ENCODE data around the gene AKAP14.
"Not testable (repeated sequence)": the region's sequence is repeated elsewhere in the genome, so short reads cannot be mapped to it uniquely, and the experiment has no call there.

The AKAP14 gene

DNA sequence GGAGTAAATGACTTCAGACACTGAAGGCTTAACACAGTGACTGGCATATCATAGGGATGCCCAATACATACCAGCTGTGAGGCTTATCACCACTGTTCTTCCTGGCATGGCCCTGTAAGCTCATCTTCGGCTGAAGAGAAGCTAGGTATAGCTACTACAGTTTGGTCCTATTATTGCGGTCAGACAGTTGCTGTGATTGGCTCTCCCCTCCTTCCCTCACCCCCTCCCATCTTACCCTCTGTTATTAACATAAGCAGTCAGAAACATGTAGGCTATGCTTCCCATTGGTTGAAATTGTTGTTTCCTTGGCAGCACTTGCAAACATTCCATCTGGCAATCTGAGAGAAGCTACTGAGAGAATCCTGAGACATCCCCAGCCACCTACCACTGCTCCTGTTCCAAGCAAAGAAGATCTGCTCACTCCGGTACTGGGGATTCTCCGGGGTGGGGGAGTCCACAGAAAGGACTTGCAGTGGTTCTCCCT, at the start of gene AKAP14:
AKAP14 (plus strand) TSS at position 51 of the 484 bp plus-strand sequence. CDS start 7,331 bp downstream, outside the sequence.
- no peak for DNase-seq (ENCODE audit: low read depth)

DNA sequence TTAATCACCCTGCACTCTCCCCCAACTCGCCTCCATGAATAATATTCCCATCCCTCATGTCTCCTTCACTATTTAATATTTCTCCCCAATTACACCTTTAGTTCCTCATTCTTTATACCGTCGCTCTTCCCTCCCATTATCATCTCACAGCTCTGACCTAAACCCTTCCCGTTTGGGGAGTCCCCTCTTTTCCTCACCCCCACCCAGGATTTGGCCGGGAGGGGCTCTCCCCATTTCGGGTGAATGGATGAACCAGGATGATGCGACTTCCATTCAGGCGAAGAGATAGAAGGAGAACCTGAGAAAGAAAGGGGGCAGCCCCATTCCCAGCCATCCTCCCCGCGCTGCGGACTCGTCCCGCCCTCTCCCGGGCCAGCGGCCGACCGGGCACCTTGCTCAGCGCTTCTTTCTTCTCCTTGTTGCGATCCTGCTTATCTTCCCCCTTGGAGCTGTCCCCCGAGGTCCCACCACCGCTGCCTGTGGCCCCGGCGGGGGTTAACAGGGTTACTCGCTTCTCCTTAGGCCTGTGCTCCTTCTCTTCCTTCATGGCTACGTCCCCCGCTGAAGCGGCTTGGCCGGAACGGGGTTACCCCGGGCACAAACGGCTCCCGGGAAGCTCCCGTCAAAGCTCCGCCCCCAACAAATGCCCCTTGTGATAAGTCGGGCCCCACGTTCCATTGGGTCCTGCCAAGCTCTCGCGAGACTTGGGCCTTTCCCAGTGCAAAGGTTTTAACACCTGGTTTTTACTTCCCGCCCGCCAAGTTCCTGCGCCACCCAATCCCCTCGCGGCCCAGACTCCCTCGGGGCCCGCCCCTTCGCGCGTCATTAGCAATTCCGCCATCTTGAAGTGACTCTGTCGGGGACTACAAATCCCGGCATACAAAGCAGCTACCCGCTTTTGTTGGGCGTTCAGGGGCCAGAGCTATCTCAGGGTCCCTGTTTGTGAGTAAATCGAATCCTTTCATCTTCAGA, 43.0 kb upstream of the AKAP14 start, which contains the start of gene UPF3B:
UPF3B (minus strand) TSS at position 582 of the 972 bp plus-strand sequence; CDS start at position 547, 35 bp downstream.
- peak; percentile 87 for DNase-seq (ENCODE audit: low read depth)

DNA sequence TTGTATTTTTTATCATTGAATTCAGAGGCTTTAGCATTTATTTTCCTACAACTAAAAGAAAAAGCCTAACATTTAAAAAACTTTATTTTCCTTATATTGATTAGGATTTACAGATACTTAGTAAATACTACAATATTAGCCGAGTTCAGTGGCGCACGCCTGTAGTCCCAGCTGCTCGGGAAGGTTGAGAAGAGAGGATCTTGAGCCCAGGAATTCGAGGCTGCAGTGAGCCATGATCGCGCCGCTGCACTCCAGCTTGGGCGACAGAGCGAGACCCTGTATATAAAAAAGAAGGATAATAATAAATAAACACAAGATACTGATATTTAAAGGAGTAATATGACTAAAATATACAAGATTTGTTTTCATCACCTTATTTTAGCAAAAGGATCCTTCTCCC, 42.2 kb upstream of the AKAP14 start:
- no peak for DNase-seq (ENCODE audit: low read depth)

DNA sequence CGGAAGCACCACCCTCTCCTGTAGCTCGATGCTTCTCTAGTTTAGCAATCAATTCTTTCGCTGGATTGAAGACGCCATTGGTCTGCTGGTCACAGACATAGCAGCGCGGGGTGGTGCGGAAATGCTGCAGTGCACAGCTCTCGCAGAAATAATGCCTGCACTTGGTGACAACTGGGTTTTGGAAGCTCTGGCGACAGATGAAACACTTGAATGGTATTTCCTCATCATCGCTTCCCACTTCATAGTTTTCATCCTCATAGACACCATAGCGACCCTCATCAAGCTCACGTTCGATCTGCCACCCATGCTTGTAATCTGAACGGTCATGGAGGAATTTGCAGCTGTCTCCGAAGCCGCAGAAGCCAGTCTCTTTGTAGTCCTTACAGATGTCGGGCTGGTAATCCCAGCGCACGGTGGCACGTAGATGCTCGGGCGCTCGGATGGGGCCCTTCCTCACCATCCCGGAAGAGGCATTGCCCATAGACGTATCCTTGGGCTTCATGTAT, 25.0 kb upstream of the AKAP14 start:
- no peak for DNase-seq (ENCODE audit: low read depth)

DNA sequence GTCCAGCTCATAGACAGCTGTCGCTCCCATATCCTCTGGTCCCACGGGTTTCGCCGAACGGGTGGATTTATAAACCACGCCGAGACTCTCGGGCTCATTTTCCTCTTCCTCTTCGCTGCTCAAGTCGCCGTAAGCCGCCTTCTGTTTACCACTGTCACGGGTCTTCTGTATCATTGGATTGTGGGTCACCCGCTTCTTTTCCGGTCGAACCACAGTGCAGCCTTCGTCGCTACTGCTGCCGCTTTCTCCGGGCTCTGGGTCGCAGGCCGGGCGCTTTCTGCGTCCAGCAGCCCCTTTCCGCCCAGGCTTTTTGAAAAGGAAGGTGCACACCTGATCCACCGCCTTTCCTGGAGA, 24.5 kb upstream of the AKAP14 start:
- no peak for DNase-seq (ENCODE audit: low read depth)

DNA sequence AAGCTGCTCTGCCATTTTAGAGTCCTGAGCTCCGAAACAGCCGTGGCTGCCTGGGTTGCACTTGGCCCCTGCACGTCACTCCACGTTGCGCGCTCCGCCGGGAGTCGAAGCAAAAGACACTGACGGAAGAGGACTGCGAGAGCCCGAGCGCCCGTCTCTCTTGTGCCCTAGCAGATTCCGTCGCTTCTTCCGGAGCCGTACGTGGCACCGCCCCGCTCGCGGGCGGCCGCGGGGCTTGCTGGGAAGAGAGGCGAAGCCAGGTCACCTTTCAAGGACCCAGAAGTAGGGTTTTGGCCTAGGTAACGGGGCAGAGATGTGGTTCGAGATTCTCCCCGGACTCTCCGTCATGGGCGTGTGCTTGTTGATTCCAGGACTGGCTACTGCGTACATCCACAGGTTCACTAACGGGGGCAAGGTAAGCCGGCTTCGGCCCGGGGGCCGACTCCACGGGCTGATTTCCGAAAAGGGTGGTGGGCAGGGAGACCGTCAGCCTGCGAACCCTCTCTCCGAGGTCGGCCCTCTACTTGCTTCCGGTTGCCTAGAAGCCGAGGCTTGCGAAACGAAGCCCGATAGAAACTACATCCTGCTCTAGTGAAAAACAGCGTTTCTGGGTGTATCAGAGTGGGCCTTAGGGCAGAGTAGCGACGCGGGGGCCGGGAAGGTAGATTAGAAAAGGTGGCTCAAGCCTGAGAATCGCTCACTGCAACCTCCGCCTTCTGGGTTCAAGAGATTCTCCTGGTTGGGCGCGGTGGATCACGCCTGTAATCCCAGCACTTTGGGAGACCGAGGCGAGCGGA, 23.9 kb upstream of the AKAP14 start, which contains the start of the genes NDUFA1 and RNF113A:
NDUFA1 (plus strand) TSS at position 234 of the 797 bp plus-strand sequence; CDS start at position 314, 80 bp downstream.
RNF113A (minus strand) TSS at position 135 of the 797 bp plus-strand sequence; CDS start at position 15, 120 bp downstream.
- DNase-seq (ENCODE audit: low read depth), result peak; percentile 67

DNA sequence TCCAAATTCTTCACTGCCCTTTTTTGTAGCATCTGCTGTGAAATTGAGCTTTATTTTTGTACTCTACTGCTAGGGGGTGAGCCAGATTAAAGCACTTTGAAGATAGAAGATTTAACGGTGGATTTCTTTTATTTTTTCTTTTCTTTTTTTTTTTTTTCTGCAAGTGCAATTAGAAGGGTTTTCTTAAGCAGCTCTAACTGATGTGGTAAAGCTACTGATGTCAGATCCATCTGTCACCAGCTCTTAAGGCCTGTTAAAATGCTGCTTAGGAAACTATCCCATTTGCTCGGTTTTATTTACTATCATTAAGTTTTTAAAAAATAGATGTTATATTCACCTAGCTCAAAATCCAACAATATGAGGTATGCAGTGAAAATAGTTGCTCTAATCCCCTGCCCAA, 17.0 kb upstream of the AKAP14 start:
- no peak for DNase-seq (ENCODE audit: low read depth)

DNA sequence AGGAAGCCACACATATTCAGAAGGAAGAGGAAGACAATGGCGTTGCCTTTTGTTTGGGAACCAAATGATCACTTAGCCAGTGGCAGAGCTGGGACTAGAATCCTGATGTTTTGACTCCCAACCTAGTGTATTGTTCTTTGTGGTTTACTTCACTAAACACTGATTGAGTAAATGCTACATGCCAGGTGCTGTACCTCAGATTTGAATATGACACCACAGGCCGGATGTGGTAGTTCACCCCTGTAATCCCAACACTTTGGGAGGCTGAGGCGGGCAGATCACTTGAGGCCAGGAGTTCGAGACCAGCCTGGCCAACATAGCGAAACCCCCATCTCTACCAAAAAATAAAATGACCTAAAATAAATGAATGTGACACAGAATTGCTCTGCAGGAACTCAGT, 15.6 kb upstream of the AKAP14 start:
- DNase-seq (ENCODE audit: low read depth), result no peak

DNA sequence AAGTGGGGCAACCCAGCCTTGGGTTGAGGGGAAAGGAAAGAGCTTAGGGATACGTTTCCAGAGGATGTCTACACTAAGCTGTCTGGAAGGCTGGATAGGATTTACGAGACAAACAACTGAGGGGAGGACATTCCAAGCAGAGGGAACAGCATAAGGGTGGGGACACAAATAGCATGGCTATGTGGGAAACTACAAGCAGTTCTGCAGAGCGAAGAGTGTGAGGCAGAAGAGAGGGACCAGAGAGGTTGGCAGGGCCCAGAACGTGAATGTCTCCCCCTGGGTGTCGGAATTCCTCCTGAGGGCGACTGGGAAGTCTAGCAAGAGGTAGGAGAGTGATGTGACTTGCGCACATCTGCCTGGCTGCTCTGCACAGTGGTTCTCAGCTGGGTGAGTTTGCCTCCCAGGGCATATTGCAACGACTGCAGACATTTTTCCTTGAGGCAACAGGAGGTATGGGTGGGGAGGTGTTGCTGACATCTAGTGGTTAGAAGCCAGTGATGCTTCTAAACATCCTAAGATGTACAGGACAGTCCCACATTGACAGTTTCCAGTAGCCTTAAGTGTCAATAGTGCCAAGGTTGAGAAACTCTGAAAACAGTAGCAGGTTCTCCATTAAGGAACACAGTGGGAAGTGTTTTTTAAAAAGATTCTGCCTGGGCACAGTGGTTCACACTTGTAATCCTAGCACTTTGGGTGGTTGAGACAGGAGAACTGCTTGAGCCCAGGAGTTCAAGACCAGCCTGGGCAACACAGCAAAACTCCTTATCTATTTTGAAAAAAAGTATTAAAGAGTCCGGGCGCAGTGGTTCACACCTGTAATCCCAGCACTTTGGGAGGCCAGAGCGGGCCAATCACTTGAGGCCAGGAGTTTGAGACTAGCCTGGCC, 14.9 kb upstream of the AKAP14 start:
- DNase-seq (ENCODE audit: low read depth), result no peak

DNA sequence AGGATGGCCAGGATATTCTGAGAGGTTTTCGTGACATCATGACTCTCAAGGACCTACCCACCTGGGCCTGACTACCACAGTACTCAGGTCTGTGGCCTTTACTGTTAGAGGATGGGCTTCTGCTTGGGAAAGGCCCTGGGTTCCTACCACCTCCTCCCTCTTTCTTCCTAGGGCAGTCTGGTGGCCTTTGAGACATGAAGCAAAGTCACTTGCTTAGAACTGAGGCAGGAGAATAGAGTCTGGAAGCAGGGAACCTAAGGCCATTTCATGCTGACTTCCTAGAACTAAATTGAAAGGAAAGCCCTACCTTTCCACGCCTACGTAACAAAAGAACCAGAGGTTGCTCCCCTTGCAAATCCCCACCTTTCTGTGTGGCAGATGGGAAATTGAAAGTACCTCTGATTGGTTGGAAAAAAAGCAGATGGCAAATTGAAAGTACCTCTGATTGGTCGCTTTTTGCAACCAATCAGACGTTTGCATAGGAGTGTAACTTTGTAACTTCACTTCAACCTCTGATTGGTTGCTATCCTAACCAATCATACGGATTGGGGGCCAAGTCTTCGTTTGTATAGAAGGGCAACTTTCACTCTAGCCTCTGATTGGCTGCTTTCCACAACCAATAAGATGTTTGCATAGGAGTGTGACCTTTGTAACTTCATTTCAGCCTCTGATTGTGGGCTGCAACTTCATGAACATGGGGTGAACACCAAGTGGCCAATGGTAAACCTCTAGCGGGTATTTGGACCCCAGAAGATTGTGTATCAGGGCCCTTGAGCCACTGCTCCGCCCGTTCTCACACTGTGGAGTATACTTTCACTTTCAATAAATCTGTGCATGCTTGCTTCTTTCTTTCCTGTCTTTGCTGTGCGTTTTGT, 9.9 kb upstream of the AKAP14 start:
- DNase-seq (ENCODE audit: low read depth), result no peak

DNA sequence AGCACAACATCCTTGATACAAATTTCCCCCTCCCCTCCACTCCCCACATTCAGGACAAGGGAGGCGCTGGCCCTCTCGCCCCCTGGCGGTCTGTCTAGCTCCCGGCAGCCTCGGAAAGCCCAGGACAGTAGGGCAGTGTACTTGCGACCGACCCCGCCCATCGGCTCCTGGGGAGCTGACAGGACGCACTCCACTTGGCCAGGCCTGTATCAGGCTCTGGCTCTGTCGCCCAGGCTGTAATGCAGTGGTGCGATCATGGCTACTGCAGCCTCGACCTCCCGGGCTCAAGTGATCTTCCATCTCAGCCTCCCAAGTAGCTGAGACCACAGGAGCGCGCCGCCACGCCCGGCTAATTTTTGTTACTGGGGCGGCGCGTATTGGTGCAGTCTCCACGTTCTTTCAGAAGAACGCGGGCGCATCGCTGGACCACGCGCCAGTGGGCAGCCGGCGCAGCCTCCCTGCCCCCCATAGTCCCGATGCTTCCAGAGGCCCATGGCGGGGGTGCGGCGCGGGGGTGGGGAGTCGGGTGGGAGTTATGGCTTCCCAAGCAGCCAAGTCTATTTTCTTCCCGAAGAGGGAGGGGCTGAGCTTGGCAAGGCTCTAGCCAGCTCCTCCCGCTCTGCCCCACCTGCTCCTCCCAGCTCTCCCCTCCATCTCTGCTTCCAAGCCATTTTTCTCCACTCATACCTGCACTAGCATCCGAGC, 7.8 kb upstream of the AKAP14 start:
- peak; percentile 29 for DNase-seq (ENCODE audit: low read depth)

DNA sequence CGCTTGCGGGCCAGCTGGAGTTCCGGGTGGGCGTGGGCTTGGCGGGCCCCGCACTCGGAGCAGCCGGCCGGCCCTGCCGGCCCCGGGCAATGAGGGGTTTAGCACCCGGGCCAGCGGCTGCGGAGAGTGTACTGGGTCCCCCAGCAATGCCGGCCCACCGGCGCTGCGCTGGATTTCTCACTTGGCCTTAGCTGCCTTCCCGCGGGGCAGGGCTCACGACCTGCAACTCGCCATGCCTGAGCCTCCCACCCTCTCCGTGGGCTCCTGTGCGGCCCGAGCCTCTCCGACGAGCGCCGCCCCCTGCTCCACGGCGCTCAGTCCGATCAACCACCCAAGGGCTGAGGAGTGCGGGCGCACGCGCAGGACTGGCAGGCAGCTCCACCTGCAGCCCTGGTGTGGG, 5.1 kb upstream of the AKAP14 start:
- not testable (repeated sequence) for DNase-seq (ENCODE audit: low read depth)

DNA sequence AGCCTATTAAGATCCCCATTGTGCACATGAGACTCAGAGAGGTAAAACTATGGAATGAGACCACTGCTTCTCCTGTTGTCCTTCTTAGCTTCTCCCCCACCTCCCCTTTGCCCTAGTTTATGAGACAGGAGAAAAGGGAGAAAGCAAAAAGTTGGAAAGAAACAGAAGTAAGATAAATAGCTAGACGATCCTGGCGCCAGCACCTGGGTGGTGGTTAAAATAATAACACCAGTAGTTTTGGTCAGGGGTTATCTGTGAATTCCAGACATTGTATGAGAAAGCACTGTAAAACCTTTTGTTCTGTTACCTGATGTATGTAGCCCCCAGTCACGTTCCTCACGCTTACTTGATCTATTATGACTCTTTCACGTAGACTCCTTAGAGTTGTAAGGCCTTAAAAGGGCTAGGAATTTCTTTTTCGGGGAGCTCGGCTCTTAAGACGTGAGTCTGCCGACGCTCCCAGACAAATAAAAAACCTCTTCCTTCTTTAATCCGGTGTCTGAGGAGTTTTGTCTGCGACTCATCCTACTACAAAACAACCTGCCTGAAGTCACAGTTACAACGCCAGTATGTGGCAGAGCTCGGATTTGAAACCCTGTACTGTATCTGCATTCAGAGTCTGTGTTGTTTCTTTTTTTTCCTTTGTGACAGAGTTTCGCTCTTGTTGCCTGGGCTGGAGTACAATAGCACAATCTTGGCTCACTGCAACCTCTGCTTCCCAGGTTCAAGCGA, 3.6 kb upstream of the AKAP14 start:
- DNase-seq (ENCODE audit: low read depth), result not testable (repeated sequence)

DNA sequence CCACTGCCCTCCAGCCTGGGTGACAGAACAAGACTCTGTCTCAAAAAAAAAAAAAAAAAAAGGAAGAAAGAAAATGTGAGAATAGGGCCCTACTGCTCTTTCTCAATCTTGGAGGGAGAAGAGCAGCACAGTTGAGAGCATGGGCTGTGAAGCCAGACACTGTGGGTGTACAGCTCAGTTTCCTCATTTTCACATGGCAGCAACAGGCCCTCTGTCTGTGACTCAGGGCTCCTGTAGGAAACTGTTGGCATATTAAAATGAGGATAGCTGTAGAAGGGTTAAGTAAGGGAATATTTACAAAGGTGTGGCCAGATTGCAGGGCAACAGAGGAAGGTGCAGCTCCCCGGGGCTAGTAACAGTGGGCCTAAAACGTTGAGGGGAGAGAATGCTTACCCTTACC, 3.4 kb downstream of the AKAP14 start:
- DNase-seq (ENCODE audit: low read depth), result no peak

DNA sequence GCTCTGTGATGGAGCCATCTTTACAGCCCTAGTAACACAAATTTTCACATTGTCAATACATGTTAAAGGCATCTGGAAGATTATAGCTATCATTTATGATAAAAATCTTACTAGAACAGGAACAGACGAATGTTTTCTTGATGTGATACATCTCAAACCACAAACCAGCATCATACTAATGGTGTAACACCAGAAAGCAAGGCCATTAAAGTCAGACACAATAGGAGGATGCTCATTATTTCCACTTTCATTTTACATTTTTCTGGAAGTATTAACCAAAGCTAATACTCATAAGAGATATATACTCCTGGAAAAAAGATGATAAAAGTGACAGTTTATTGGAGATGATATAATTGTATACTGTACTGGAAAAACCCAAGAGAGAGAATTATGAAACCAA, 5.3 kb downstream of the AKAP14 start:
- no peak for DNase-seq (ENCODE audit: low read depth)

DNA sequence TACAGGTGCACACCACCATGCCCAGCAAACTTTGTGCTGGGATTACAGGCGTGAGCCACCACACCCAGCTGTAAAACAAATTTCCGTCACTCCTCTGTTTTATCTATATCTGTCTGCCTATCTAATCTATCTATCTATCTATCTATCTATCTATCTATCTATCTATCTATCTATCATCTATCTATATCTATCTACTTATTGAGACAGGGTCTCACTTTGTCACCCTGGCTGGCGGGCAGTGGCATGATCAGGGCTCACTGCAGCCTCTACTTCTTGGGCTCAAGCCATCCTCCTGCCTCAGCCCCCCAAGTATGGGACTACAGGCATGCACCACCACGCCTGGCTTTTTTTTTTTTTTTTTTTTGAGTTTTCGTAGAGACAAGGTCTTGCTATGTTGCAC, 20.6 kb downstream of the AKAP14 start:
- DNase-seq (ENCODE audit: low read depth), result no peak

DNA sequence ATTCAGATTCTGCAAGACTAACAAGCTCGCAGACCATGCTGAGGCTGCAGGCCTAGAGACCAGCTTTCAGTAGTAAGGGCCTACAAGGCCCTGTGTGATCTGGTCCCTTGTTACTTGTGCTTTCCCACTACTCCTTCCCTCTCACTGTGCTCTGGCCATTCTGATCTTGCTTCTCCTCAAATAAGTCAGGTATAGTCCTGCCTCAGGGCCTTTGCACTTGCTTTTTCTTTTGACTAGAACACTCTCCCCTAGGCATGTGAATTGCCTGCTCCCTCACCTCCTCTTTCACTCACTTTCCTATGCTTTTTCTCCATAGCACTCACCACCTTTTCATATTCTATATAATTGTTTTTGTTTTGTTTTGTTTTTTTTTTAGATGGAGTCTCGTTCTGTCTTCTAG, 22.2 kb downstream of the AKAP14 start:
- DNase-seq (ENCODE audit: low read depth), result no peak

DNA sequence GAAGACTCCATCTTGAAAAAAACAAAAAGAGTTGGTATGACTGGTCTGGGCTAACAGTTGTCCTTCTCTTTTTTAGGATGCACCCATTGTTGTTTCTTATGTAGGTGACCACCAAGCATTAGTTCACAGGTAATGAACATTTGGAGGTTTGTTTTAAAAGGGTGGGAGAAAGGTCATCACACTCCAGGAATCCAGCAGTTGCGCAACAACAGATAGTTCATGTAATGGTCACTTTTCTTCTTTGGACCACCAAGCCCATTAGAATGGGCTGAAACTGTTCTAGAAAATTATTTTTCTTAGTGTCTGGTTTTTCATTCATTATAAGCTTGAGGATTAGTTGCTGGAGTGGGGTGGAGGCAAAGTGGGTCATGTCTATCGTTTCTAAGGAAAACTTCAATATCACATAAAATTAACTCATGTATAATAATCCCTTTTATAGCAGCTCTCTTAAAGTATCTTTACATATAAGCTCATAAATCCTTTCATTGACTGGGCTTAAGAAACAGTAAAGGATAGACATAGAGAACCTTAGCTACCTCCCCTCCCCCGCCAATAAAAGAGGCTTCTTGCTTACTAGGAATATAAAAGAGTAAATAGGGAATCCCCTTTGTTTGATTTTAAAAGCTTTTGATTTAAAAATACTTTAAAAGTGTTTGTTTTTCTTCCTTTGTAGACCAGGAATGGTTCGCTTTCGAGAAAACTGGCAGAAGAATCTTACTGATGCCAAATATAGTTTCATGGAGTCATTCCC, 24.3 kb downstream of the AKAP14 start:
- DNase-seq (ENCODE audit: low read depth), result no peak
